ENCODE results near the gene KNSTRN.

DNA sequence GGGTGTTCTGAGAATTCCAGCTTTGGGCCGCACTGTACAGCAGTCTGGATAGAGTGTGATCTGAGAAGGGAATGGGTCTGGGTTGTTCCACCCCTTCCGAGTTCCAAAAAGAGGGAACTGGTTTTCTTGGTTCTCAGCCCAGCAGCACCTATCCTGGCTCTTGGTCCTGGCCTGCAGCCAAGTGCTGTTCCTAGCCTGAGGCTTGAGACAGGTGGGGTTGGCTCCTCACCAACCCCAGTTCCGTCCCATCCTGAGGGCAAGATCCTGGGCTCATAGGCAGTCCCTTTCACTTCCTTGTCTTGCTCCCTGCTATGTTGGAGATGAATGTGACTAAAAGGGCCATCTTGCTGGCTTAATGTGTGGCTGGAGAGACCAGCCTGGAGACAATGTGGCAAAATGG is 38.3 kb downstream of the KNSTRN start:
- TF ChIP-seq CTCF (conservative IDR thresholded peaks at IDR 0.05 in 1 of 2, IDR thresholded peaks at IDR 0.05 in 1 of 2; ENCODE audit: low read depth in 1 of 2, low read length in 2 of 2) (no peak), EZH2 (IDR thresholded peaks at IDR 0.05; ENCODE audit: low read length, missing control alignments) (no peak)
